22Rv1 (cell line): ENCODE data around the gene RIPK3.

ENCODE experiments used
- ZFX ChIP-seq: fragments of 450-650 bp; IDR thresholded peaks from 2 replicates; pipeline ENCODE4 v1.6.1; 2017; ENCODE audit warnings: antibody characterized with exemption, borderline replicate concordance
- TF ChIP-seq, protein P1 (sequence below): fragments of 450-650 bp; IDR thresholded peaks from 2 replicates; pipeline ENCODE4 v1.5.1; 2017; ENCODE audit warnings: mild to moderate bottlenecking

- TF ChIP-seq, protein P1, sequence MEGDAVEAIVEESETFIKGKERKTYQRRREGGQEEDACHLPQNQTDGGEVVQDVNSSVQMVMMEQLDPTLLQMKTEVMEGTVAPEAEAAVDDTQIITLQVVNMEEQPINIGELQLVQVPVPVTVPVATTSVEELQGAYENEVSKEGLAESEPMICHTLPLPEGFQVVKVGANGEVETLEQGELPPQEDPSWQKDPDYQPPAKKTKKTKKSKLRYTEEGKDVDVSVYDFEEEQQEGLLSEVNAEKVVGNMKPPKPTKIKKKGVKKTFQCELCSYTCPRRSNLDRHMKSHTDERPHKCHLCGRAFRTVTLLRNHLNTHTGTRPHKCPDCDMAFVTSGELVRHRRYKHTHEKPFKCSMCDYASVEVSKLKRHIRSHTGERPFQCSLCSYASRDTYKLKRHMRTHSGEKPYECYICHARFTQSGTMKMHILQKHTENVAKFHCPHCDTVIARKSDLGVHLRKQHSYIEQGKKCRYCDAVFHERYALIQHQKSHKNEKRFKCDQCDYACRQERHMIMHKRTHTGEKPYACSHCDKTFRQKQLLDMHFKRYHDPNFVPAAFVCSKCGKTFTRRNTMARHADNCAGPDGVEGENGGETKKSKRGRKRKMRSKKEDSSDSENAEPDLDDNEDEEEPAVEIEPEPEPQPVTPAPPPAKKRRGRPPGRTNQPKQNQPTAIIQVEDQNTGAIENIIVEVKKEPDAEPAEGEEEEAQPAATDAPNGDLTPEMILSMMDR, result no peak
- TF ChIP-seq ZFX, result no peak
Measured at GRCh38 chr14:24314377-24315193, 25.2 kb downstream of the RIPK3 start.
